GM12801 (cell line): ENCODE data around the gene CHMP1A.

Experiments
- TF ChIP-seq, protein P1 (sequence below): IDR thresholded peaks from one replicate; pipeline ENCODE4 v1.5.1; 2011; ENCODE audit warnings: control low read depth; ENCODE audit not compliant: insufficient read length; ENCODE audit errors: extremely low read depth

CHMP1A gene

GRCh38 chr16:89642574-89642973 lies 14.9 kb downstream of the CHMP1A start:
- TF ChIP-seq, protein P1, sequence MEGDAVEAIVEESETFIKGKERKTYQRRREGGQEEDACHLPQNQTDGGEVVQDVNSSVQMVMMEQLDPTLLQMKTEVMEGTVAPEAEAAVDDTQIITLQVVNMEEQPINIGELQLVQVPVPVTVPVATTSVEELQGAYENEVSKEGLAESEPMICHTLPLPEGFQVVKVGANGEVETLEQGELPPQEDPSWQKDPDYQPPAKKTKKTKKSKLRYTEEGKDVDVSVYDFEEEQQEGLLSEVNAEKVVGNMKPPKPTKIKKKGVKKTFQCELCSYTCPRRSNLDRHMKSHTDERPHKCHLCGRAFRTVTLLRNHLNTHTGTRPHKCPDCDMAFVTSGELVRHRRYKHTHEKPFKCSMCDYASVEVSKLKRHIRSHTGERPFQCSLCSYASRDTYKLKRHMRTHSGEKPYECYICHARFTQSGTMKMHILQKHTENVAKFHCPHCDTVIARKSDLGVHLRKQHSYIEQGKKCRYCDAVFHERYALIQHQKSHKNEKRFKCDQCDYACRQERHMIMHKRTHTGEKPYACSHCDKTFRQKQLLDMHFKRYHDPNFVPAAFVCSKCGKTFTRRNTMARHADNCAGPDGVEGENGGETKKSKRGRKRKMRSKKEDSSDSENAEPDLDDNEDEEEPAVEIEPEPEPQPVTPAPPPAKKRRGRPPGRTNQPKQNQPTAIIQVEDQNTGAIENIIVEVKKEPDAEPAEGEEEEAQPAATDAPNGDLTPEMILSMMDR: no peak

GRCh38 chr16:89641458-89642119 lies 15.9 kb downstream of the CHMP1A start:
- TF ChIP-seq, protein P1: no peak

DNA sequence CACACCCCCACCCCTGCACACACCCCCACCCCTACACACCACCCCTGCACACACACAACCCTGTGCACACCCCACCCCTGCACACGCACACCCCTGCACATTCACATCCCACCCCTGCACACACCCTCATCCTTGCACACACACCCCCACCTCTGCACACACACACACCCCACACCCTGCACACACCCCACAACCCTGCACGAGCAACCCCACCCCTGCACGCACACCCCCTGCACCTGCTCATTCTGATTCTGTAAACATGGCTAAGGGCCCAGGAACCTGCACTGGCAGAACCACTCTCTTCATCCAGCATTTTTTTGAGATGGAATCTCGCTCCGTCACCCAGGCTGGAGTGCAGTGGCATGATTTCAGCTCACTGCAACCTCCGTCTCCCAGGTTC lies 18.1 kb downstream of the CHMP1A start:
- TF ChIP-seq, protein P1: no peak

DNA sequence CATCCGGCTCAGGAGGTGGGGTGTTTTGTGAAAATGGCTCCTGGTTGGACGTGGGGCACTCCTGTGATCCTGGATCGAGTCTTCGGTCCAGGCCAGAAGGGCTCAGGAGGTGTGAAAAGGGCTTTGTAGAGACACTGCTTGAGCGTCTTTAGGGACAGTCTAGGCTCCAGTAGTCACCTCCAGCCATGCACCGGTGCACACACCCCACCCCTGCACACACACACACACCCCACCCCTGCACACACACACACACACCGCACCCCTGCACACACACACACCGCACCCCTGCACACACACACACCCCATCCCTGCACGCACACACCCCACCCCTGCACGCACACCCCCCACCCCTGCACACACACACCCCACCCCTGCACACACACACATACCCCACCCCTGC lies 19.1 kb downstream of the CHMP1A start:
- TF ChIP-seq, protein P1: no peak

- TF ChIP-seq, protein P1: no peak
These were observed 20.1 kb downstream of the CHMP1A start for GRCh38 chr16:89637379-89637778.

DNA sequence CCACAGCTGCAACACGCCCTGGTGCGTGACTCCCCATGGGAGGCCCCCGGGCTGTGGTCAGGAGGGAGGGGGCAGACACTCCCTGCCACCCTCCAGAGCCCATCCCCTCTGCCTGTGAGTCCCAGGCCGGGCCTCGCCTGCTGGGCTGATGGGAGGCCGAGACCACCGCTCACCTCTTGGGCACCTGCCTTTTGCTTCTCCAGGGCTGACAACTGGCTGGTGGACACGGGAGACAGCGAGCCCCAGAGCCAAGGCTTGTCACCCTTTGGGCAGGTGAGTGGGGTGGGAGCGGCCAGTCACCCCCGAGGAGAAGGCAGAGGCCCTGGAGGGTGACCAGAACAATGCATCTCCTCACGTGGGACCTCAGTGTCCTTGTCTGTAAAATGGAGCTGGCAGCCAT lies 20.8 kb downstream of the CHMP1A start:
- TF ChIP-seq, protein P1: no peak

DNA sequence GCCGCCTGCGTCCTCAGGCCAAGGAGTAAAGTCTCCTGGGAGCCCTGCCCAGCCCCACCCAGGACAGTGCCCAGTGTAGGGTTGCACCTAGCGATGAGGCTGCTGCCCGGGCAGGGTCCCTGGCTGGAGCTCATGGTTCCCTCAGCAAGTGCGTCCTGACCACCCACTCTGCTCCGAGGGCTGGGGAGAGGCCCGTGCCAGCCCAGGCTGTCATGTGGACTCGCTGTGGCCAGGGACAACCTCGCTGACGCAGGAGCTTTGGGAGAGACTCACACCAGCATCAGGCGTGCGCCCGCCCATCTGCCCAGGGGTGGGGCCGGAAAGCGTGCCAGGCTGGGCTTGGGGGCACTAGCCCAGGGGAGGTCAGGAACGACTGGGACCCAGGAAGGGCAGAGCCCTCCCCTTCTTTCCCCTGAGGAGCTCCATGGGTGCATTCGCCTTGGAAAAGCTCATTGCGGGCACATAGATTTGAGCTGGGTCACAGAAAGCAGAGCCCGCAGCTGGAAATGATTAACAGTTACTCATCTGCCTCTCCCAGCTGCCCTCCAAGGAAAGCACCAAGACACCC lies 24.4 kb downstream of the CHMP1A start:
- TF ChIP-seq, protein P1: no peak
